Activated T-cell treated with anti-CD3 and anti-CD28 coated beads, Interleukin-2, amount 50 U/mL, for 1 hour (primary cell): ENCODE results near the gene RIOK1.
"Not testable (repeated sequence)": the region's sequence is repeated elsewhere in the genome, so short reads cannot be mapped to it uniquely, and the experiment has no call there.

ENCODE experiments used
- DNase-seq: peaks from one replicate; pipeline ENCODE4 v3.0.0-alpha.2; 2020

RIOK1 gene

DNA sequence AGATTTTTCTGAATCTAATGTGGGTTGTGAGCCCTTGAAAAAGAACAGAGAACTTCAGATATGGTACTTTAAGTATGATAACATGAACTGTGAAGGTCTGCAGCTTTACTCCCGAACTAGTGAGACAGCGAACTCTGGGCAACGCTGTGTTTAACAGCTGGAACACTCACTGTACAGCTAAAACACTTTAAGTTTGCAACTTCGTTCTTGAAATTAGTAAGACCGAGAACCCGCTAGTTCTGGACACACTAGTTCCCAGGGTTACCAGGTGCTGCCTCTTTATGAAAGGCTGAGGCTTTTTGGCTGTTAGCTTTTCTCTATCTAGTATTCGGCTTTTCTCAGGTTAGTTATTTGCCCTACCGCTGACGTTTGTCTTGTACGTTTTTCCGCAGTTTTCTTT lies 52.9 kb downstream of the RIOK1 start:
- DNase-seq, result no peak

DNA sequence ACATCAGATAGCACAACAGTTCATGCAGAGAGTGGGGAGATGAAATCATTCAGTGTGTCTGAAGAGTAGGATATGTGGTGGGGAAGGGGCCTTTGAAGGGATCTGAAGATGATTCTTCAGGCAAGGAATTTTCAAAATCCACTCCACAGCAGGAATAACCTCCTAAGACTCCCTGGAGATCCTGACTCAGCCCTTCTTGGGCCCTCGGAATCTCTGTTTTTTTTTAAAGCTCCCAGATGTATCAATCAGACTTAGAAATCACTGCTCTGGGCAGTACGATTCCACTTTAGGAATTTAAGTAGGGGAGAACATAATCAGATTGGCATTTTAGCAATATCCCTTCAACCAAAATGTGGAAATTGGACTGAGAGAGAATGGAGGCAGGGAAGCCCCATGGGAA lies 55.5 kb downstream of the RIOK1 start:
- no peak for DNase-seq

DNA sequence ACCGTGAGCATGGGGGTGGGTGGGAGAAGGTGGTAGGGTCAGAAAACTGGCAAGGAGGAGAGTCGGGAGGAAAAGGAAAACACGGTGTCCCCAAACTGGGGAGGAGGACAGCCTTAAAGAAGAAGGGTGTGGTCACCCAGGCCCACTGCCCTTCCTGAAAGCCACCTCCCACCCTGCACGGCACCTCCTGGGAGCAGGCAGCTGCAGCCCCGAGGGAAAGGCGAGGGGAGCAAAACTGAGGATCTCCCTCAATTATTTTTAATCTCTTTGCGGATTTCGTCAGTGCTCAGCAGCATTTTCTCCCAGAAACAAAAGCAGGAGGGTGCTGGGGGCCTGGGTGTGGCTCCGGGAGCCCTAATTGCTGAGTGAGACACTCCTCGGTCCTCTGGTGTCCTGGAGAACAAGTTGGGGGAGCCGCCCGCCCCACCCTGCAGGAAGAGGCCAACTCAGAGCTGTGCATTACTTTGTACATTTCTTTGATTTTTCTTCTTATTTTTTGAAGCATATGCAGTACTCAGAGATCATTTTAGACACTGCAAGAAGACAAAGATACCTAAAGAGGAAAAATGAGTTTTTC lies 56.4 kb downstream of the RIOK1 start:
- no peak for DNase-seq

DNA sequence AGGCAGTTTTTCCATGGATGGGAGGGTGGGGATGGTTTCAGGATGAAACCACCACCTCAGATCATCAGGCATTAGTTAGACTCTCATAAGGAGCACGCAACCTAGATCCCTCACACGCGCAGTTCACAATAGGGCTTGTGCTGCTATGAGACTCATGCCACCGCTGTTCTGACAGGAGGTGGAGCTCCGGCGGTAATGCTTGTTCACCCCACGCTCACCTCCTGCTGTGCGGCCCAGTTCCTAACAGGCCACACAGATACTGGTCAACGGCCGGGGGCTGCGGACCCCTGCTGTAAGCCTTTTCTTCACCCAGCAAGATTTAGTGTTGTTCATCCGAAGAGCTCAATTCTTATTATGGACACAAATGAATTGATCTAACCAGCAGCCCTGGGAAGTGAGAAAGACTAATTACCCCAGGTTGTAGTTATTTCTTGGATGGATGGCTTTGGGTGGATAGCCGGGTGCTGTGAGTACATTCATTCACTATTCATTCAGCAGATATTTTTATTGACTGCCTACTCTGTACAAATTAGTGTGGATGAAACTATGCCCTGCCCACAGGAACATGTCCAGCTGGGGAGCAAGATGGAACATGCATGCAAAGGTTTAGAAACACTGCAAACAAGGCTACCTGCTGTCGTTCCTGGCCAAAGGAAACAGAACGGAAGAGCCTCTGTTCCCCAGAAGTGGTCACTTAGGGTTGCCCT lies 57.2 kb downstream of the RIOK1 start:
- no peak for DNase-seq

DNA sequence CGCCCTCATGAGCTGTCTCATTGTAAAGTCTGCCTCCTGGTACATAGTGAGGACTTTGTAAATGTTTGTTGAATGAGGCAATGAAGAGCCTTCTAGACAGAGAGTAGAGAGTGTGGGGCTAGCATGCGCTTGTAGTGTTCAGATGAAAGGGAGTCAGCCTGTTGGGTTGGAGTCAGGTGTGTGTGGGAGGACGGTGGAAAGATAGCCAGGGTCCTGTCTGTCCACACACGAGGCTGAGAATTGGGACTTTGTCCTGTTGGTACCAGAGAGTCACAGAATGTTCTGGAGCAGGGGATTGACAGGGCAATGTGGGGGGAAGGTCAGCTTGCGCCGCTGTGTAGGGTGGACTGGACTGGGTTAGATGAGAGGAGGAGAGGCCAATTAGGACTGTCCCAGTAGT lies 58.6 kb downstream of the RIOK1 start:
- no peak for DNase-seq

DNA sequence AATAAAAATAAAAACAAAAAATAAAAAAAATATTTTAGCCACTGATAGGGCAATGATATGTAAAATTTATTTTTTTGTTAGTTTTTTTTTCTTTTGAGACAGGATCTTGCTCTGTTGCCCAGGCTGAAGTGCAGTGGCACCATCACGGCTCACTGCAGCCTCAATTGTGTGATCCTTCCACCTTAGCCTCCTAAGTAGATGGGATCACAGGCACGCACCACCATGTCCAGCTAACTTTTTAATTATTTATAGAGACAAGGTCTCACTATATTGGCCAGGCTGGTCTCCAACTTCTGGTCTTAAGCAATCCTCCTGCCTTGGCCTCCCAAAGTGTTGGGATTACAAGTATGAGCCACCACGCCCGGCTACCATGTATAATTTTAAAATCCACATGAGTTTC lies 59.4 kb downstream of the RIOK1 start:
- DNase-seq, result no peak

DNA sequence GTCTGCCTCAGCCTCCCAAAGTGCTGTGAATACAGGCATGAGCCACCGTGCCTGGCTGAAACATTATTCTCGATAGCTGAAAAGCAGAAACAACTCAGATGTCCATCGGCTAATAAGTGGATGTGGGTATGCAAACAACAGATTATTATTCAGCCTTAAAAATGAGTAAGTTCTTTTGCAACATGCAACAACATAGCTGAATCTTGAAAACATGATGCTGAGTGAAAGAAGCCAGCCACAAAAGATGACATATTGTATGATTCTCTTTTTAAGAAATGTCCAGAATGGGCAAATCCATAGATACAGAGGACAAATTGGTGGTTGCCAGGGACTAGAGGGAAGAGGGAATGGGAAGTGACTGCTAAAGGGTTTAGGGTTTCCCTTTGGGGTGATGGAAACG lies 61.7 kb downstream of the RIOK1 start:
- DNase-seq, result no peak

DNA sequence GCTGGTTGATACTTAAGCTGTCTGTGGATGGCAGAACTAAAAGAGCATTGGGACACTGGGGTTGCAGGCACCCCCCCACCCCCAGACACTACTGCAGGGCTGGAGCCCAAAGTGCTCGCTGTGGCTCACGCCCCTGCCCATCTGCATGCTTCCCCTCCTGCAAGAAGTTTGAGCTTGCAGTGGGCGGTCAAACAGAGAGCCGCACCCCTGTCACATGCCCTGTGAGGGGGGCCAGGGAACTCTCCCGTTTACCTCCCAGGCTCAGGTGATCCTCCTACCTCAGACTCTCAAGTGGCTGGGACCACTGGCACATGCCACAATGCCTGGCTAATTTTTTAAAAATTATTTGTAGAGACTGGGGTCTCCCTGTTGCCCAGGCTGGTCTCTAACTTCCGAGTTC lies 63.3 kb downstream of the RIOK1 start:
- DNase-seq, result no peak

DNA sequence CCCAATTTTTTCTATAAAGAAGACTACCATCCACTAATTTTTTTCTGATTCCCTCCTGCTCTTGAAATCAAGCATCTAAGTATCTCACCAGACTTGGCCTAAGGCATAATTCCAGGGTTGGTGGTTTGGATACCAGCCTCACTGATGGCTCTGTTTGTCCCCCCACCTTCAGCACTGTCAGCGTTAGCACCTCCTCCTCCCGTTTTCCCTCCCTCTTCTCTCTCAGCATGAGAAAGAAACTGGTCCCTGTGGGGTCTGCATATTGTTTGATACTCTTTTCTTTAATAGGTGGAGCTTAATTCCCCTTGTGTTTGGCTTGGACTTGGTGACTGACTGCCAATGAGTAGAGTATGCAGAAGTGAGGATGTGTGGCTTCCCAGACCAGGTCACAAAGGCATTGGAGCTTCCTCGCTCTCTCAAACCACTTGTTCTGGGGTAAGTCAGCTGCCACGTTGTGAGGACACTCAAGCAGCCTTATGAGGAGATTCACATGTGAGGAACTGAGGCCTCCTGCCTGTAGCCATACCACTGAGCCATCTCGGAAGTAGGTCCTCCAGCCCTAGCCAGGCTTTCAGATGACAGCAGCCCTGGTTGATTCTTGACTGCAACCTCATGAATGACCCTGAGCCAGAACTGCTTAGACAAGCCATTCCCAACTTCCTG lies 65.2 kb downstream of the RIOK1 start:
- no peak for DNase-seq

DNA sequence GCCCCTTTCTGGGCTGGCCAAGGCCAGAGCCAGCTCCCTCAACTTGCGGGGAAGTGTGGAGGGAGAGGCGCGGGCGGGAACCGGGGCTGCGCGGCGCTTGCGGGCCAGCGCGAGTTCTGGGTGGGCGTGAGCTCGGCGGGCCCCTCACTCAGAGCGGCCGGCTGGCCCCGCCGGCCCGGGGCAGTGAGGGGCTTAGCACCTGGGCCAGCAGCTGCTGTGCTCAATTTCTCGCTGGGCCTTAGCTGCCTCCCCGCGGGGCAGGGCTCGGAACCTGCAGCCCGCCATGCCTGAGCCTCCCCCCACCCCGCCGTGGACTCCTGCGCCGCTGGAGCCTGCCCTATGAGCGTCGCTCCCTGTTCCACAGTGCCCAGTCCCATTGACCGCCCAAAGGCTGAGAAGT lies 66.7 kb downstream of the RIOK1 start:
- not testable (repeated sequence) for DNase-seq

DNA sequence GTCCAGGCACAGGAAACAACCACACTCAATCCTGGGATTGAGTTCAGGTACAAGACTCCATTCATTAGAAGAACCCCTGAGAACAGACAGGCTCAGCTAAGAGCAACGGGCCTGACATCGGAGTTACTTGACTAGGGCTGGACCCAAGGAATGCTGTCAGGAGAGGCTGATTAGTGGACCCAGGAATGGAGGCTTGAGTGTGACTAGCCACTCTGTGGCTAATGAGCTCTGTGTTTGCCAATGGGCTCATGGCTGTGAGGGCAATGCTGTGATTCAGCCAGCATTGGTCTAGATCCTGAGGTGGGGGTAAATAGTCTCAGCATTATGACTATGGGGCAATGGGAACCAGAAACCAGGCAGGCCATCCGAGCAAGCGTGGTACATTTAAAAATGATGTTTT lies 71.8 kb downstream of the RIOK1 start:
- DNase-seq, result no peak

DNA sequence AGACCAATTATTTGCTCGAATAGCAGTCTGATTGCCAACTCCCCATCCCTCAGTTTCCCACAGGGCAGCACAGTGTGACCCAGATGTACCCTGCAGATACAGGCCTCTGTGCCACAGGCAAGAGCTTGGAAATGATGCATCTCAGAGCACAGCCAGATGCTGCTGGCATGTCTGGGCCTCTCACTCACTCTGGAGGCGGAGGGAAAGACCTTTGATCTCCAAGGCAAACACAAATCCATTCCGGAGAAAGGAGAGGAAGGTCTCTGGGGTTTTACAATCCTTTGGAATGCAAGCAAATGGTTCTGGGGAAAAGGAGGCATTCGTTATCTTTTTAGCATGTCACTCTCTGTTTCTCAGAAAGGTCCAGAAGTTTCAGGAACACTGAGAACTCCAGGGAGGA lies 74.2 kb downstream of the RIOK1 start:
- no peak for DNase-seq

DNA sequence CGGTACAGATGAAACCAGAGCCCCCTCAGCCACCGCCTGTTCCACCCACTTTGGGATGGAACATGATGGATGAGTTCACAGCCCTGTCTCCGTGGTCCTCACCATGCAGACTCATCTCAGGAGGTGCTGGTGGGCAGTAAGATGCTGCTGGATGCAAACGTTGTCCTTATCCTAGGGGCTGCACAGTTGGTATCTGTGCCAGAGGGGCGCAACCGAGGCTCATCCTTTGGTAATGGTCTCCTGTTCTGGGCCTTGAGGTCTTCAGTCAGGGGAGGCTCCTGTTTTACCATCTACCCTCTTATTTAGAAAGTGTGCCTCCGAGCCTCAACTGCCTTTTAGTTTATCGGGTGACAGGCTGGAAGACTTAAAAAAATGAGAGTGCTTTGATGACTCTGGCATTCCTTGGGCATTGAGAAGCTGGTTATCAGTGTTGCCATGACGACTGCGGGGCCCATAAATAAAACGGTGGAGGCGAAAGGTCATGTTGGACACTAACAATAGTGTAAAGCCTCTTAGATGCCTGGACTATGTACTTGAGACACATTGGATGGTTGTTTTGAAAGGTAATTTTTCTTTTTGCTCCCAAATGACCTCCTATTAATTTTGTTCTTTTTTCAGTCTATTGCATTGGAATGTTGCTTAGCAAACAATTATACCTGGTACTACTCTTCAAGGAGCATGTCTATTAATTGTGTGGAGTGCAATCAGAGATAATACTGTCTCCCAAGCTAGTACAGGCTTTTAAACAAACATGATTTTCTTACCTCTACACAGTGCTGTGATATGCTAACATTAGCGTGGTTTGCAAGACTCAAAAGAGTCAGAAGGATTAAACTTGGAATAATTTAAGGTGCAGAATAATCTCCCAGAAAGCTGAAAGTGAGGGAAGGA lies 77.6 kb downstream of the RIOK1 start:
- no peak for DNase-seq
